ENCODE results near the gene MYOF. TPM values are rescaled to one million over a fixed set of nuclear protein-coding genes. Genes with fewer than 3 reads are reported as not detected.

Gene MYOF
- total and polyA plus RNA-seq, 2 of the 8 experiments (the other 6 are each of a cell fraction or from before 2014, with no cell fraction given) = 0.98 to 2.3 TPM

DNA sequence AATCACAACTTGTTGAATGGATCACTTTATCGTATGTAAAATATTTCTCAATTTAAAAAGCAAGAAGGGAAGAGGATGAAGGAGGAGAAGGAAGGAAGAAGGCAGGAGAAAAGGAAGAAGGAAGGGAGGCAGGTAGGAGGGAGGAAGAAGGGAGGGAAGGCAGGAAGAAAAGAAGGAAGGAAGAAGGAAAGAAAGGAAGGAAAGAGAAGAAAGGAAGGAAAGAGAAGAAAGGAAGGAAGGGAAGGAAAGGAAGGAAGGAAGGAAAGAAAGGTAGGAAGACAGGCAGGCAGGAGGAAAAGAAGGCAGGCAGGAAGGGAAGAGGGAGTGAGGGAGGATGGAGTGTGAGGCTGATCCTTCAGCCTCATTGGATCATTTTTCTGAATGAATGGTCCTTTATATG, 145.5 kb downstream of the MYOF start (continued):
- TF ChIP-seq CTCF (IDR thresholded peaks at IDR 0.05; ENCODE audit: control extremely low read depth in 1 of 3, insufficient read depth in 1 of 3, low read depth in 1 of 3, low read length in 3 of 3) (no peak), CBX8 (IDR thresholded peaks at IDR 0.05; ENCODE audit: borderline replicate concordance, low read depth, low read length) (no peak), TAF1 (IDR thresholded peaks at IDR 0.05; ENCODE audit: low read depth, low read length) (no peak), BRCA1 (IDR thresholded peaks at IDR 0.05; ENCODE audit: low read depth, low read length) (no peak), KDM4A (IDR thresholded peaks at IDR 0.05; ENCODE audit: low read depth, low read length, severe bottlenecking) (no peak), SAP30 (IDR thresholded peaks at IDR 0.05; ENCODE audit: insufficient read depth, insufficient replicate concordance, low read length) (no peak), RNF2 (IDR thresholded peaks at IDR 0.05; ENCODE audit: borderline replicate concordance, low read depth, low read length, missing control alignments, poor library complexity, severe bottlenecking) (no peak), HDAC6 (IDR thresholded peaks at IDR 0.05; ENCODE audit: low read depth, low read length) (no peak), SP1 (IDR thresholded peaks at IDR 0.05; ENCODE audit: low read depth, low read length) (no peak), ATF3 (IDR thresholded peaks at IDR 0.05; ENCODE audit: insufficient read depth, low read depth, low read length) (no peak)
